Spleen (tissue), 7 donors: ENCODE data around the gene PRDM16.

Experiments used
- POLR2AphosphoS5 ChIP-seq, 3 donors: sonication (generic); formaldehyde crosslinking; IDR thresholded peaks; one replicate each; pipeline ENCODE4 v1.5.1; 2017; ENCODE audit warnings: antibody characterized with exemption in 3 of 3
- TF ChIP-seq, protein P1 (sequence below), 11 experiments: fragments of 200-600 bp in 7 of 11; fragments of 450-650 bp in 4 of 11; sonication (generic) in 4 of 11; IDR thresholded peaks in 8 of 11; conservative IDR thresholded peaks in 3 of 11; 1 replicate in 7 of 11; 2 replicates in 4 of 11; pipeline versions ENCODE4 v1.4.0 to v1.8.0; 2016 to 2021; ENCODE audit warnings: antibody characterized with exemption in 11 of 11, inconsistent platforms in 4 of 11, mild to moderate bottlenecking in 1 of 11
- donor health status: DM: no; HTN: no; CAD: no; lungs with moderate emphysema.
- donor health status: DM: no; HTN: no; CAD: no.
- donor health status: DM: no; HTN: no; CAD: no.

DNA sequence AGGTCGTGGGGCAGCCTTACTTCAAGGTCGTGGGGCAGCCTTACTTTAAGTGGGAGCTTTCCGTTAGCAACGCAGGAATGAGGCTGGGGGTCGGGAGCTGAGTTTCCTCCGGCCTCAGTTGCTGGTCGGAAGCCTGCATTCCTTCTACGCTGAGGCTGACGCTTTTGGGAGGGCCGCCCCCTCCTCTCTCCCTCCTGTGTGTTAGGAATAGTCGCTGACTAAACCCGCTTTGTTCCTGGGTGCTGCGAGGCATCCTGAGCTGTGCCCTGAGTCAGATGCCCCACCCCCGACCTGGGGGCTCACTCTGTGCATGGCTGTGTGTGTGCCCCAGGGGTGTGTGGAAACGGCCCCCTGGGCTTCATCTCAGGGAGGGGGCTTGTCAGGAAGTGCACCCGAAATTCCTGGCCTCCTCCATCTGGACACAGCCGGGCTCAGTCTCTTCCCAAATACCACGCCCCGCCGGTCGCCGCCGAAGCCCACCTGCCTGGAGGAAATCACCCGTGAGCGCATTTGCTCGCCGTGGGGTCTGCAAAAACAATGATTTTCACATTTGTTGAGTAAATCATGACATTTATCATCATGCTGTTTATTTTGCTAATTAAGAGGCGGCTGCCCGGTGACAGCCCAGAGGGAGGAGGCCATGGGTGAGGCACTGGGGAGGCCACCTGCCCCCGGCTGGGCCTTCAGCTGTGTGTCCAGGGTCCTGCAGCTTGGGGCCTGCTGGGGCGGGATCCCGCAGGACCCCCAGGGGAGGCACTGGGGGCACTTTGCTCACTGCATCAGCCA, 121.4 kb downstream of the PRDM16 start:
- TF ChIP-seq POLR2AphosphoS5 (IDR thresholded peaks at IDR 0.05): no peak
- TF ChIP-seq, protein P1, sequence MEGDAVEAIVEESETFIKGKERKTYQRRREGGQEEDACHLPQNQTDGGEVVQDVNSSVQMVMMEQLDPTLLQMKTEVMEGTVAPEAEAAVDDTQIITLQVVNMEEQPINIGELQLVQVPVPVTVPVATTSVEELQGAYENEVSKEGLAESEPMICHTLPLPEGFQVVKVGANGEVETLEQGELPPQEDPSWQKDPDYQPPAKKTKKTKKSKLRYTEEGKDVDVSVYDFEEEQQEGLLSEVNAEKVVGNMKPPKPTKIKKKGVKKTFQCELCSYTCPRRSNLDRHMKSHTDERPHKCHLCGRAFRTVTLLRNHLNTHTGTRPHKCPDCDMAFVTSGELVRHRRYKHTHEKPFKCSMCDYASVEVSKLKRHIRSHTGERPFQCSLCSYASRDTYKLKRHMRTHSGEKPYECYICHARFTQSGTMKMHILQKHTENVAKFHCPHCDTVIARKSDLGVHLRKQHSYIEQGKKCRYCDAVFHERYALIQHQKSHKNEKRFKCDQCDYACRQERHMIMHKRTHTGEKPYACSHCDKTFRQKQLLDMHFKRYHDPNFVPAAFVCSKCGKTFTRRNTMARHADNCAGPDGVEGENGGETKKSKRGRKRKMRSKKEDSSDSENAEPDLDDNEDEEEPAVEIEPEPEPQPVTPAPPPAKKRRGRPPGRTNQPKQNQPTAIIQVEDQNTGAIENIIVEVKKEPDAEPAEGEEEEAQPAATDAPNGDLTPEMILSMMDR (IDR thresholded peaks at IDR 0.05 in 8 of 11, conservative IDR thresholded peaks at IDR 0.05 in 3 of 11): no peak
